Esophagus squamous epithelium (tissue), 5 donors: ENCODE data around the gene KLK15. TPM values are rescaled to one million over a fixed set of nuclear protein-coding genes. Genes with fewer than 3 reads are reported as not detected.

Source experiments
- DNase-seq: peaks from one replicate; lab custom pipeline; 2025; lab: John Stamatoyannopoulos, UW
- H3K27ac ChIP-seq, 4 donors: fragments of 200-600 bp; sonication (generic); one replicate each; pipeline ENCODE4 v1.5.1; 2016 to 2019; ENCODE audit warnings: mild to moderate bottlenecking in 1 of 4
- H3K27me3 ChIP-seq, 4 donors: fragments of 200-600 bp; sonication (generic); 1 replicate in 3 of 4; 2 replicates in 1 of 4; pipeline versions ENCODE4 v1.5.1 to v1.6.0; 2017 to 2021; ENCODE audit warnings: antibody characterized with exemption in 1 of 4
- H3K36me3 ChIP-seq, 3 donors: fragments of 200-600 bp; sonication (generic); one replicate each; pipeline ENCODE4 v1.5.1; 2016 to 2019
- H3K4me1 ChIP-seq, 3 donors: fragments of 200-600 bp; sonication (generic); one replicate each; pipeline ENCODE4 v1.5.1; 2017 to 2019
- H3K4me3 ChIP-seq, 4 donors: fragments of 200-600 bp; sonication (generic); 1 replicate in 3 of 4; 2 replicates in 1 of 4; pipeline ENCODE4 v1.5.1; 2016 to 2019; ENCODE audit warnings: mild to moderate bottlenecking in 2 of 4, moderate library complexity in 1 of 4
- H3K9me3 ChIP-seq, 3 donors: fragments of 200-600 bp; sonication (generic); one replicate each; pipeline ENCODE4 v1.5.1; 2016 to 2019
- POLR2A ChIP-seq, 4 donors: fragments of 450-650 bp; IDR thresholded peaks; one replicate each; pipeline ENCODE4 v1.6.1; 2017; ENCODE audit warnings: antibody characterized with exemption in 4 of 4, mild to moderate bottlenecking in 4 of 4, moderate library complexity in 3 of 4
- WGBS, 2 donors: methylation state at CpG; one replicate each; pipeline ENCODE4 v1.1.5; 2018; 5-methylcytosine and 5-hydroxymethylcytosine counted together
- intact Hi-C: fragments of 100-400 bp; cut with DNase I; formaldehyde crosslinking; loops from one replicate; pipeline ENCODE4 v1.15.0; 2022
- total RNA-seq, 4 donors: library from RNA; depleted of rRNA; stranded (reverse); fragments of >200 nt; gene quantifications; one replicate each; pipeline ENCODE4 v1.1.0, GENCODE V29; 2016
- TF ChIP-seq, protein P1 (sequence below), 6 experiments: fragments of 450-650 bp in 4 of 6; fragments of 200-600 bp in 2 of 6; sonication (generic) in 2 of 6; IDR thresholded peaks; one replicate each; pipeline ENCODE4 v1.5.1; 2016 to 2019; ENCODE audit warnings: antibody characterized with exemption in 6 of 6, mild to moderate bottlenecking in 4 of 6, moderate library complexity in 4 of 6
- donor health status: DM: yes; HTN: yes; CAD: no.

The KLK15 gene
- total RNA-seq, 4 donors from 2014 or later, result not detected

DNA sequence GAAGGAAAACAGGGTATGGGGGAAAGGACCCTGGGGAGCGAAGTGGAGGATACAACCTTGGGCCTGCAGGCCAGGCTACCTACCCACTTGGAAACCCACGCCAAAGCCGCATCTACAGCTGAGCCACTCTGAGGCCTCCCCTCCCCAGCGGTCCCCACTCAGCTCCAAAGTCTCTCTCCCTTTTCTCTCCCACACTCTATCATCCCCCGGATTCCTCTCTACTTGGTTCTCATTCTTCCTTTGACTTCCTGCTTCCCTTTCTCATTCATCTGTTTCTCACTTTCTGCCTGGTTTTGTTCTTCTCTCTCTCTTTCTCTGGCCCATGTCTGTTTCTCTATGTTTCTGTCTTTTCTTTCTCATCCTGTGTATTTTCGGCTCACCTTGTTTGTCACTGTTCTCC is 24.0 kb upstream of the KLK15 start:
- Histone ChIP-seq H3K27me3 (peaks cover 0 to 78% (median 0%) of the 10 kb centered on the region in 4 donors), H3K4me3 (no peak overlapping the region), H3K9me3 (no peaks in the 10 kb centered on the region), H3K36me3 (no peaks in the 10 kb centered on the region), H3K4me1 (peaks cover 0 to 20% (median 0%) of the 10 kb centered on the region in 3 donors), H3K27ac (no peak overlapping the region)
- intact Hi-C loops, result no loop called here
- TF ChIP-seq, protein P1, sequence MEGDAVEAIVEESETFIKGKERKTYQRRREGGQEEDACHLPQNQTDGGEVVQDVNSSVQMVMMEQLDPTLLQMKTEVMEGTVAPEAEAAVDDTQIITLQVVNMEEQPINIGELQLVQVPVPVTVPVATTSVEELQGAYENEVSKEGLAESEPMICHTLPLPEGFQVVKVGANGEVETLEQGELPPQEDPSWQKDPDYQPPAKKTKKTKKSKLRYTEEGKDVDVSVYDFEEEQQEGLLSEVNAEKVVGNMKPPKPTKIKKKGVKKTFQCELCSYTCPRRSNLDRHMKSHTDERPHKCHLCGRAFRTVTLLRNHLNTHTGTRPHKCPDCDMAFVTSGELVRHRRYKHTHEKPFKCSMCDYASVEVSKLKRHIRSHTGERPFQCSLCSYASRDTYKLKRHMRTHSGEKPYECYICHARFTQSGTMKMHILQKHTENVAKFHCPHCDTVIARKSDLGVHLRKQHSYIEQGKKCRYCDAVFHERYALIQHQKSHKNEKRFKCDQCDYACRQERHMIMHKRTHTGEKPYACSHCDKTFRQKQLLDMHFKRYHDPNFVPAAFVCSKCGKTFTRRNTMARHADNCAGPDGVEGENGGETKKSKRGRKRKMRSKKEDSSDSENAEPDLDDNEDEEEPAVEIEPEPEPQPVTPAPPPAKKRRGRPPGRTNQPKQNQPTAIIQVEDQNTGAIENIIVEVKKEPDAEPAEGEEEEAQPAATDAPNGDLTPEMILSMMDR (IDR thresholded peaks at IDR 0.05), result no peak
- no peak for TF ChIP-seq POLR2A (IDR thresholded peaks at IDR 0.05)
- 62 to 64% methylated on average over 6 of the region's 6 CpGs for WGBS, 2 donors
- DNase-seq, result no peak

DNA sequence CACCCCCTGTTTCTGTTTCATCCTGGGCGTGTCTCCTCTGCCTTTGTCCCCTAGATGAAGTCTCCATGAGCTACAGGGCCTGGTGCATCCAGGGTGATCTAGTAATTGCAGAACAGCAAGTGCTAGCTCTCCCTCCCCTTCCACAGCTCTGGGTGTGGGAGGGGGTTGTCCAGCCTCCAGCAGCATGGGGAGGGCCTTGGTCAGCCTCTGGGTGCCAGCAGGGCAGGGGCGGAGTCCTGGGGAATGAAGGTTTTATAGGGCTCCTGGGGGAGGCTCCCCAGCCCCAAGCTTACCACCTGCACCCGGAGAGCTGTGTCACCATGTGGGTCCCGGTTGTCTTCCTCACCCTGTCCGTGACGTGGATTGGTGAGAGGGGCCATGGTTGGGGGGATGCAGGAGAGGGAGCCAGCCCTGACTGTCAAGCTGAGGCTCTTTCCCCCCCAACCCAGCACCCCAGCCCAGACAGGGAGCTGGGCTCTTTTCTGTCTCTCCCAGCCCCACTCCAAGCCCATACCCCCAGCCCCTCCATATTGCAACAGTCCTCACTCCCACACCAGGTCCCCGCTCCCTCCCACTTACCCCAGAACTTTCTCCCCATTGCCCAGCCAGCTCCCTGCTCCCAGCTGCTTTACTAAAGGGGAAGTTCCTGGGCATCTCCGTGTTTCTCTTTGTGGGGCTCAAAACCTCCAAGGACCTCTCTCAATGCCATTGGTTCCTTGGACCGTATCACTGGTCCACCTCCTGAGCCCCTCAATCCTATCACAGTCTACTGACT is 21.4 kb upstream of the KLK15 start, which contains the start of gene KLK3:
TSS of gene KLK3 (plus strand) at position 280 of the 775 bp plus-strand sequence. CDS start at position 321, 41 bp downstream.
- TF ChIP-seq, protein P1 (IDR thresholded peaks at IDR 0.05), result no peak
- TF ChIP-seq POLR2A (IDR thresholded peaks at IDR 0.05), result no peak
- no peak within 1 kb of the TSS for H3K4me3 ChIP-seq
- intact Hi-C loops, result no loop called here
- 44 to 75% methylated on average over 5 to 8 of the region's 9 CpGs for WGBS, 2 donors
- no peak for DNase-seq
- H3K4me1 ChIP-seq, result peaks cover 0 to 7% (median 0%) of the 10 kb centered on the region in 3 donors
- no peaks in the 10 kb centered on the region for H3K36me3 ChIP-seq
- no peaks in the 10 kb centered on the region for H3K9me3 ChIP-seq
- peaks cover 0 to 81% (median 0%) of the 10 kb centered on the region in 4 donors for H3K27me3 ChIP-seq
- H3K27ac ChIP-seq, result no peak within 1 kb of the TSS

DNA sequence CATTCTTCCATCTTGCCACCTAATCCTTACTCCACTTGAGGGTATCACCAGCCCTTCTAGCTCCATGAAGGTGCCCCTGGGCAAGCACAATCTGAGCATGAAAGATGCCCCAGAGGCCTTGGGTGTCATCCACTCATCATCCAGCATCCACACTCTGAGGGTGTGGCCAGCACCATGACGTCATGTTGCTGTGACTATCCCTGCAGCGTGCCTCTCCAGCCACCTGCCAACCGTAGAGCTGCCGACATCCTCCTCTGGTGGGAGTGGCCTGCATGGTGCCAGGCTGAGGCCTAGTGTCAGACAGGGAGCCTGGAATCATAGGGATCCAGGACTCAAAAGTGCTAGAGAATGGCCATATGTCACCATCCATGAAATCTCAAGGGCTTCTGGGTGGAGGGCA is 18.2 kb upstream of the KLK15 start:
- no peak for DNase-seq
- Histone ChIP-seq H3K36me3 (no peaks in the 10 kb centered on the region), H3K4me1 (no peaks in the 10 kb centered on the region), H3K27me3 (peaks cover 0 to 69% (median 0%) of the 10 kb centered on the region in 4 donors), H3K27ac (no peak overlapping the region), H3K4me3 (no peak overlapping the region), H3K9me3 (no peaks in the 10 kb centered on the region)
- WGBS, 2 donors, result 63 to 69% methylated on average over 4 of the region's 4 CpGs
- intact Hi-C loops, result no loop called here
- no peak for TF ChIP-seq POLR2A (IDR thresholded peaks at IDR 0.05)
- TF ChIP-seq, protein P1 (IDR thresholded peaks at IDR 0.05), result no peak

DNA sequence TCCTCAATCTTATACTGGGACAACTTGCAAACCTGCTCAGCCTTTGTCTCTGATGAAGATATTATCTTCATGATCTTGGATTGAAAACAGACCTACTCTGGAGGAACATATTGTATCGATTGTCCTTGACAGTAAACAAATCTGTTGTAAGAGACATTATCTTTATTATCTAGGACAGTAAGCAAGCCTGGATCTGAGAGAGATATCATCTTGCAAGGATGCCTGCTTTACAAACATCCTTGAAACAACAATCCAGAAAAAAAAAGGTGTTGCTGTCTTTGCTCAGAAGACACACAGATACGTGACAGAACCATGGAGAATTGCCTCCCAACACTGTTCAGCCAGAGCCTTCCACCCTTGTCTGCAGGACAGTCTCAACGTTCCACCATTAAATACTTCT is 17.4 kb upstream of the KLK15 start:
- Histone ChIP-seq H3K9me3 (no peaks in the 10 kb centered on the region), H3K4me1 (no peaks in the 10 kb centered on the region), H3K36me3 (no peaks in the 10 kb centered on the region), H3K27ac (no peak overlapping the region), H3K27me3 (peaks cover 0 to 65% (median 0%) of the 10 kb centered on the region in 4 donors), H3K4me3 (no peak overlapping the region)
- TF ChIP-seq, protein P1 (IDR thresholded peaks at IDR 0.05), result no peak
- WGBS, 2 donors, result 48 to 73% methylated on average over 3 of the region's 3 CpGs
- intact Hi-C loops, result no loop called here
- DNase-seq, result no peak

DNA sequence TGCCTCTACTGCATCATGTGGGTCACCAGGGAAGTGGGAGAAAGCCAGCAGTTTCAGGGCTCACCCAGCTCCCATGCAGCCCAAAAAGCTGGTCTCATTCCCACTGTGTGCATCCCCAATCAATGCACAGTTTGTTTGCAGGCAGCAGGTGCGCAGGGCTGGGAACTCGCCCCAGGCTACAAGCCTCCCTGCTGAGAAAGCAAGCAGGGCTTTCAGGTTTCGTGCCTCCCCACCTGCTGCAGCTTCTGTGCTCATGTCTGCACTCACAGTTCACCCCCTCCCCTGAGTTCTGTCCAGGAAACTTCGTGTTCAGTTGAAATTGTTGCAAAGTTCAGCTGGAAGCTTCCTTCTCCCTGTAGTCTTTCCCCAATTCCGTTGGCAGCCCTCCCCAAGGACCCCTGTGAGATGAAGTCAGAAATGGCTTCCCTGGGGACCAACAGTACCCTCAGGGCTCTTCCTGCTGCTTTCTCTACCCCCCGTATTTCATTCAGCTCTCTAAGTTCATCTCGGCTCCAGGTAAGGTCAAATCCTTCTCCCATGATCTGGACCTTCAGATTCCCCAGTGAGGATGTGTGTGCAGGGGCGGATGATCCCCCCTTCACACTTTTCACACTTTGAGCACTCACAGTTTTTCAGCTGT is 11.0 kb upstream of the KLK15 start:
- Histone ChIP-seq H3K4me3 (no peak overlapping the region), H3K4me1 (no peaks in the 10 kb centered on the region), H3K27me3 (peaks cover 0 to 38% (median 0%) of the 10 kb centered on the region in 4 donors), H3K27ac (no peak overlapping the region), H3K36me3 (no peaks in the 10 kb centered on the region), H3K9me3 (peaks cover 0 to 11% (median 0%) of the 10 kb centered on the region in 3 donors)
- intact Hi-C loops, result no loop called here
- no peak for DNase-seq
- TF ChIP-seq, protein P1 (IDR thresholded peaks at IDR 0.05), result no peak
- TF ChIP-seq POLR2A (IDR thresholded peaks at IDR 0.05), result no peak
- WGBS, 2 donors, result 58 to 62% methylated on average over 5 to 8 of the region's 8 CpGs
